ENCODE measurements around the gene SFTPD.
"Not testable (repeated sequence)": the region's sequence is repeated elsewhere in the genome, so short reads cannot be mapped to it uniquely, and the experiment has no call there.

The SFTPD gene

DNA sequence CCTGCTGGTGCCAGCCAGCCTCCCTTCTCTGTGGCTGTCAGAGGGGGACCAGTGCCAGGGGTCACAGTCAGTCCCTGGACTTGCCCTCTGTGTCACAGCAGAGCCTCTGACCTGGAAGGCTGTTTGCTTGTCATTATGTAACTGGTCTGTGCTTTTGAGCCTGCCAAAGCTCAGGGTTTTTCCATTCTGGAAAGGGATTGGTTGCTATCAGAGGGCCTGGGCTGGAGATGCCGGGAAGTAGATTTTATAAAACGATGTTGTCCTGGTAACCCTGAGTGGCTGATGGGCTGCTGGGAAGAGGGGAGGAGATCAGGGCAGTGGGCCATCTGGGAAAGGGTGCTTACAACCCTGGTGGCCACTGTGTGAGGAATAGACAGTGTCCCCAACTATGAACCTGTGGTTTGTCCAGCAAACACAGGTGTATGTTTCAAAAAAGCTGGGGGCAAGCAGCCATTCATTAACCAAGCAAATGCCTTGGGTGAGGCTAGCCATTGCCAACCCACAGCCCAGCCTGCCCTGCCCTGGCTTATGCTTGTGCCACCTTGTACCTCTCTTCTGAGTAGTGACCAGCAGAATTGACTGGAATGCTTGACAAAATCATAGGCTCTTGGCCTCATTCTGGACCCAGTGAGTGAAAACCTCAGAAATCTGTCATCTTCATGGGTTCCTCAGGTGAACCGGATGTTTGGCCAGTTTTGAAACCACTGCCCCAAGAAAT is 21.6 kb downstream of the SFTPD start:
- in situ Hi-C loops (cut with HindIII; ENCODE audit: low sequenced_read_pairs) = no loop called here

GRCh38 chr10:79926037-79926436 is 22.9 kb downstream of the SFTPD start:
- in situ Hi-C loops (cut with HindIII; ENCODE audit: low sequenced_read_pairs) = no loop called here

DNA sequence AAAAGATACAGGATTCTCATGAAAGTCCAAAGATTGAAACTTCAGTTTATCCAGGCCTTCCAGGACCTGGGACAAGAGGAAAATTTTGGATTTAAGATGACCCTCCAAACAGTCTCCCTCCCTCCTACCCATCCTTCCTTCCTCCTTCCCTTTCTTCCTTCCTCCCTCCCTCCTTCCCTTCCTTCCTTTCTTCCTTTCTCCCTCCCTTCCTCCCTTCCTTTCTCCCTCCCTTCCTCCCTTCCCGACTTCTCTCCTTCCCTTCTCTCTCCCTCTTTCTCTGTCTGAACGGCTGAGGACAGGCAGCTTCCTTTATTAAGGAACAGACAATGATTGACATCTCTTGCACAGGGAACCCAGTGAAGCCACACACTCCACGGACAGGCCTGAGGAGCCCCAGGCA is 23.3 kb downstream of the SFTPD start:
- in situ Hi-C loops (cut with HindIII; ENCODE audit: low sequenced_read_pairs) = no loop called here

- in situ Hi-C loops (cut with HindIII; ENCODE audit: low sequenced_read_pairs) = no loop called here
Observed at GRCh38 chr10:79923669-79924068, 25.2 kb downstream of the SFTPD start.

DNA sequence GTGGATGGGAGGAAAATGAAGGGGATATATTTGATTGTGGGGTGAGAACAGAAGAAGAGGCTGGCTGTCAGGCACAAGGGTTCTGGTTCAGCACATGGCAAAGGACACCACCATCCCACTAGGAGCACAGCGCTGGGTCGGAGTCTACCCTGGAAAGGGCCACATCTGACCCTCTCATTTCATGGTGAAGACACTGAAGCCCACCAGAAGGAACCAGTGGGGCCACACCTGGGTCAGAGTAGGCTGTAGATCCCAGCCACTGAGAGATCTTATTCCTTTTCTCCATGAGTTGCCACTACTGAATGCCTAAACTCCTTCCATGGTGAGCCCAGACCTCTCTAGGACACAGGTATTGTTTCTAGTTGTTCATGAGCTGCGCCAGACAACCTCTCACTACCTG is 25.8 kb downstream of the SFTPD start:
- in situ Hi-C loops (cut with HindIII; ENCODE audit: low sequenced_read_pairs) = no loop called here

GRCh38 chr10:79922011-79922412 is 26.9 kb downstream of the SFTPD start:
- in situ Hi-C loops (cut with HindIII; ENCODE audit: low sequenced_read_pairs) = not testable (repeated sequence)

DNA sequence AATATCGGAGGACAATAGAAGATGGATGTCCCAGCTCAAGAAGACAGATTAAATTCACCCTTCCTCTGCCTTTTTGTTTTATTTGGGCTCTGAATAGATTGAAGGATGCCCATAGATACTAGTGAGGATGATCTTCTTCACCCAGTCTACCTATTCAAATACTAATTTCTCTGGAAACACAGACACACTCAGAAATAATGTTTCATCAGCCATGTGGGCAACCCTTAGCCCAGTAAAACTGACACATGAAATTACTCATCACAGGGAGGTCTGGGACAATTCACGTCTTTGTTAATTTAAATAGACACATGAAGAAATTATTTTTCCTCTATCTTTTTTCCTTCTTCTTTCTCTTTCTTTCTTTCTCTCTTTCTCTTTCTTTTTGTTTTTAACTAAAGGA is 33.1 kb downstream of the SFTPD start:
- in situ Hi-C loops (cut with HindIII; ENCODE audit: low sequenced_read_pairs) = not testable (repeated sequence)

DNA sequence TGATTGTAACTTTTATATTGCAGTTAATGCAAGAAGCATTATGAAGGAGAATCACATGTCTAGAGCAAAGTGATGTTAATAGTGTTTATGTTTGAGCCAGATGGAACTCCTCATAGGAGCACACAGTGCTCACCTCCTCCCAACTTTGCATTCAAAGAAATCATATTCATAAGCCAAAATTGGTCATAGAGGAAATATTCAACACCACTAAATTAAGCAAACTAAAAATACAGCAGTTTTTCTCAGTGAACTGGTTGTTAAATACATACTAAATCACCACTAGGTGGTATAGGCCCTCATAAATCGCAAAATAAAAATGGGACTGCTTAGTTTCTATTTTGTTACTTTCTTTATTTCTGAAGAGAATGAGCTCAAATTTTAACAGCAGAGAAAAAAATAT is 34.4 kb downstream of the SFTPD start:
- in situ Hi-C loops (cut with HindIII; ENCODE audit: low sequenced_read_pairs) = not testable (repeated sequence)

DNA sequence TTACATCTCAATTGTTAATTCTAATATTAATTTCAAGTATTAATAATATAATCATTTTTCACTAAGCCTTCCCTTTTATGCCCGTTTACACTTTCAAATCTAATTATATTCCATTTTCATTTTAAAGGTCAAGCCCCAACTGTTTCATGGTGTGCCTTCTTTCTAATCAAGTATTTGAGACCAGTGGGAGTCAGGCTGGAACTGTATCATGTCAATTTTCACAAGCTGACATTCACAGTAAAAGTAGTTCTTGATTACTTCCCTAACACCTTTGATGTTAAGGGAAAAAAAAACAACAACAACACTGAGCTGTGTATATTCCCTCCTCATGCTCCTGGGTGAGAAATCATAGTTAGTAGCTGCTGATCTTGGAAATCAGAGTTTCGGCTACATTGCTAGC is 38.1 kb downstream of the SFTPD start:
- in situ Hi-C loops (cut with HindIII; ENCODE audit: low sequenced_read_pairs) = no loop called here

DNA sequence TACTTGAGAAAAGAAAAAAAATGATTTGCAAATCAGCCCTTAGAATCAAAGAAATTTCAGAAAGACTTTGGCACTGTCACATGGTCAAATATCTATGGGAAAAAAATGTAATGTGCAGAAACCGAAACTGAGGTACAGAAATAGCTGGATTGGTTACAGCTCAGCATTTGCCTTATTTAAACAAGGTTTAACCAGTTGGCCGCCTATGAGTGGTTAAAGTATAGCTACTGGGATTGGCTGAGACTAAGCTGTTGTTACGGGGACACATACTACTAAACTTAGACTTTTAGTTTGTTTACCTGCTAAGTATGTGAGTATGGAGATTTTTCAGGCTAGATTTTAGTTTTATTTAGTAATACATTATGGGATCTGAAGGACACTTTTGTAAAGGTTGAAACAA is 38.6 kb downstream of the SFTPD start:
- in situ Hi-C loops (cut with HindIII; ENCODE audit: low sequenced_read_pairs) = no loop called here

DNA sequence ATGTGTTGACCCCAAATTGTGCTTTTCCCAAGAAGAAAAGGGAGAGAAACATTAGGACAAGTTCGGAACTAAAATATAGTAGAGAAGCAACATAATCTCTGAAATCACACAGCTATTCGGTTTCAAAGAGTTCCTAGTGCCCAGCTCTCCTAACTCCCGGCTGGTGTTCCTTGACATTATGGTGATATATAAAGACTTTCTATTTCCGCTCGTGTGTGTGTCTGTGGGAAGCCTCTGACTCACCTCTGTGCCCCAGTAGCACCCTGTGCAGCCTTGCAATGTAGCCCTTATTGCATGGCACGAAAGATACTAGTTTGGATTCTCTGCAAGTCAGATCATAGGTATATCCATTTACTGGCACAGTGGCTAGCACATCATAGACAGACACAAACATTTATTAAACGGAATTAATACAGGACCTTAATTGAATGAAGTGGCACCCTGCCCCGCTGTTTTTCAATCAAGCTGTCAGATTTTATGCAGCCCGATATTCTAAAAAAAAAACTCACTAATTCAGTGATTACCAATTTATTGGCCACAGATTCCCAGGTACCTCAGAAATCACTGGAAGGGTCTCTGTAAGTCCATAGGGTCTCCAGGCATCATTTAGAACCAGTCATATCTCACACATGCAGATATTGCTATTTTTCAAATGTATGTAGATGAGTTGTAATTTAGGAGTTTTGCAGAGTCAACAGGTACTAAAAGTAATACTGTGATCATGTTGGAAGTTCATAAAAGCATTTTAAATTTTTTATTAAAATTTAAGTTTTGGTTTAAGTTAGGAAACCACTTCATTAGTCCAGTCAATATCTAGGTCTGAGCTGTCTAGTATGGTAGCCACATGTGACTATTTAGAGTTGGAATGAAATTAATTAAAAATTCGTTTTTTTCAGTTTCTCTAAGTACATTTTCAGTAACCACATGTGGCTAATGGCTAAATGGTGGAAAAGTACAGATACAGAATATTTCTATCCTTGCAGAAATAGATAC is 43.3 kb downstream of the SFTPD start:
- in situ Hi-C loops (cut with HindIII; ENCODE audit: low sequenced_read_pairs) = no loop called here

GRCh38 chr10:79904671-79905321 is 44.1 kb downstream of the SFTPD start:
- in situ Hi-C loops (cut with HindIII; ENCODE audit: low sequenced_read_pairs) = no loop called here

- in situ Hi-C loops (cut with HindIII; ENCODE audit: low sequenced_read_pairs) = not testable (repeated sequence)
Observed at GRCh38 chr10:79901571-79901970, 47.3 kb downstream of the SFTPD start.

DNA sequence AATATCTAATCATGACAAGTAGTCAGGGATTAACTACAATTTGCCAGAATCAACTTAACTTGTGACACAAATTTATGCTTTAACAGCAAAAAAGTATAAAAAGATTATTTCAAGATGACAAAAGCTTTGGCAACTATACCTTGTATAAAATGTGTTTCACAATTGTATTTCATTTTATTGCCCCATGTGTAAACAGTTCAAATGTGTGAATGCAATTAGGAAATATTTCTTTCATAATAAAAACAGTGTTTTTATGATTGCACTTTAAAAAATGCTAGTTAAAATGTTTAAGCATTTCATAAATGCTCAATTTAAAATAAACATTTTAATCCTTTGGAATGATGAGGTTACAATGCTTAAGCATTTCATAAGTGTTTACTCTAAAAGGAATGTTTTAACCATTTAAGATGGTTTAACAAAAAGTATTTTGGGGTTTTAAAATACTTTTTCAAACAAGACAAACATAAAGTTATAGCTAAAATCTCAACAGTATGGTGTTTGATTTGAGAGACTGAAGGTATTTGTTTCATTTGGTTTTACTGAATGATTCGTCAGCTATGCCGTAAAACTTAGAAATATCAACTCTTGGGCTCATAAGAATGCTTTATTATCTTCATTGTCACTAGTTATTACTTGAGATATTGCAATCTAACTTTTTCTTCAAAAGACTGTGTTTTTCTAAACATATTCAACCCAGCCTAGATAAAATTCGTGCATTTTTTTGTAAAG is 50.1 kb downstream of the SFTPD start:
- in situ Hi-C loops (cut with HindIII; ENCODE audit: low sequenced_read_pairs) = no loop called here

- in situ Hi-C loops (cut with HindIII; ENCODE audit: low sequenced_read_pairs) = not testable (repeated sequence)
Observed at GRCh38 chr10:79892896-79893295, 56.0 kb downstream of the SFTPD start.

DNA sequence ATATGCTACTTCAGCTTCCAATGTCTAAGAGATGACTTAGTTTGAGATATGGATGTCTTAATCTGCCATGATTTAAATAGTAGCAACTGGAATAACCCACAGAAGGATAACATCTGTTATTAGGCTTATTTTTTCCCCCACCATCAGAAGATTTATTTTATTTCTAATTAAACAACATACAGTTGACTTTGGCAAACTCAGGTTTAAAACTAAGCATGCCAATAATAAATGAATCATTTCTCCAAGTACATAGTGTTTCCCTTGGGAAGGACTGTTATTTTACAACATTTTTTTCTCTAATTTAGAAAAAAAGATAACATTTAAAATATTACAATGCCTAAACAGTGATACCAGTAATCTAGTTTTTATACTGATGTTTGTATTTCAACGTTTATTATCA is 58.4 kb downstream of the SFTPD start:
- in situ Hi-C loops (cut with HindIII; ENCODE audit: low sequenced_read_pairs) = no loop called here

- in situ Hi-C loops (cut with HindIII; ENCODE audit: low sequenced_read_pairs) = not testable (repeated sequence)
Observed at GRCh38 chr10:79888984-79889383, 59.9 kb downstream of the SFTPD start.
